Stomach (tissue), 4 donors: ENCODE data around the gene C18orf63.

Experiments
- EP300 ChIP-seq: sonication (generic); formaldehyde crosslinking; IDR thresholded peaks from one replicate; pipeline ENCODE4 v1.6.1; 2017; ENCODE audit warnings: antibody characterized with exemption
- TF ChIP-seq, protein P1 (sequence below), 7 experiments: fragments of 450-650 bp in 4 of 7; fragments of 200-600 bp in 3 of 7; sonication (generic) in 3 of 7; IDR thresholded peaks; one replicate each; pipeline ENCODE4 v1.5.1; 2016 to 2019; ENCODE audit warnings: antibody characterized with exemption in 7 of 7, control low read depth in 2 of 7, mild to moderate bottlenecking in 1 of 7

DNA sequence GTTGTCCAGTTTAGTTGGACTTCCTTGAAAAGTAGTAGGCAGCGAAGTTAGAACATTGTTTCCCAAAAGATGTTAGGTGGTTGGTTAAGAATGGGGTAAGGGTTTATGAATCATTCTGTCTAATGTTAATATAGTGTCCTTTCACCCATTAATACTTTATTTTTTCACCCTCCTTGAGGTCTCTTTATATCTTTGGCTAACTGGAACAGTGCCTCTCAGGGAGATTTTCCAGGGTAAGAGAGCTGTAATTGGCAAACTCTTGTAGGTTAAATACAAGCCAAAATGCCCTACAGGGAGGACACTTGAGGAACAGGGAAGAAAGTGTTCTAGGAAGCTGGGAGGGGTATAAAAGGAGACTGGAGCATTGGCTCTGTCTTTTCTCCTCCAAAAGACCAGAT is 22.3 kb downstream of the C18orf63 start:
- TF ChIP-seq EP300: no peak
- TF ChIP-seq, protein P1, sequence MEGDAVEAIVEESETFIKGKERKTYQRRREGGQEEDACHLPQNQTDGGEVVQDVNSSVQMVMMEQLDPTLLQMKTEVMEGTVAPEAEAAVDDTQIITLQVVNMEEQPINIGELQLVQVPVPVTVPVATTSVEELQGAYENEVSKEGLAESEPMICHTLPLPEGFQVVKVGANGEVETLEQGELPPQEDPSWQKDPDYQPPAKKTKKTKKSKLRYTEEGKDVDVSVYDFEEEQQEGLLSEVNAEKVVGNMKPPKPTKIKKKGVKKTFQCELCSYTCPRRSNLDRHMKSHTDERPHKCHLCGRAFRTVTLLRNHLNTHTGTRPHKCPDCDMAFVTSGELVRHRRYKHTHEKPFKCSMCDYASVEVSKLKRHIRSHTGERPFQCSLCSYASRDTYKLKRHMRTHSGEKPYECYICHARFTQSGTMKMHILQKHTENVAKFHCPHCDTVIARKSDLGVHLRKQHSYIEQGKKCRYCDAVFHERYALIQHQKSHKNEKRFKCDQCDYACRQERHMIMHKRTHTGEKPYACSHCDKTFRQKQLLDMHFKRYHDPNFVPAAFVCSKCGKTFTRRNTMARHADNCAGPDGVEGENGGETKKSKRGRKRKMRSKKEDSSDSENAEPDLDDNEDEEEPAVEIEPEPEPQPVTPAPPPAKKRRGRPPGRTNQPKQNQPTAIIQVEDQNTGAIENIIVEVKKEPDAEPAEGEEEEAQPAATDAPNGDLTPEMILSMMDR (IDR thresholded peaks at IDR 0.05): no peak
